Measurements from ENCODE around the gene TBC1D14.
"Not testable (repeated sequence)": the region's sequence is repeated elsewhere in the genome, so short reads cannot be mapped to it uniquely, and the experiment has no call there.

The TBC1D14 gene

DNA sequence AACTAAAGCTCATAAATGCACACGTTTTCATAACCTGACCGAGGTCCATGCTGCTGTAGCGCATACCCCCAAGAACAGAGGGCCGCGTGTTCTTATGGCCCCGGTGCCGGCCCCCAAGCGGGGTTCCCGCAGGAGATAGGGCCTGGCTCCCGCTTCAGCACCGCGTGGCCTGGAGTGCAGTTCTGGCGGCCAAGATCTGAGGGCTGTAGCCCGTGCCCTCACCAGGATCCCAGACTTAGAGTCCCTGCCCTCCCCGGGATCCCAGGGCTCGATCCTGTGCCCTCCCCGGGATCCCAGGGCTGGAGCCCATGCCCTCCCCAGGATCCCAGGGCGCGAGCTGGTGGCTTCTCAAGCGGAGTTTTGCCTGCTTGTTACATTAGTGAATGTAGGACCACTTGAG lies 159.3 kb downstream of the TBC1D14 start:
- DNase-seq = no peak

DNA sequence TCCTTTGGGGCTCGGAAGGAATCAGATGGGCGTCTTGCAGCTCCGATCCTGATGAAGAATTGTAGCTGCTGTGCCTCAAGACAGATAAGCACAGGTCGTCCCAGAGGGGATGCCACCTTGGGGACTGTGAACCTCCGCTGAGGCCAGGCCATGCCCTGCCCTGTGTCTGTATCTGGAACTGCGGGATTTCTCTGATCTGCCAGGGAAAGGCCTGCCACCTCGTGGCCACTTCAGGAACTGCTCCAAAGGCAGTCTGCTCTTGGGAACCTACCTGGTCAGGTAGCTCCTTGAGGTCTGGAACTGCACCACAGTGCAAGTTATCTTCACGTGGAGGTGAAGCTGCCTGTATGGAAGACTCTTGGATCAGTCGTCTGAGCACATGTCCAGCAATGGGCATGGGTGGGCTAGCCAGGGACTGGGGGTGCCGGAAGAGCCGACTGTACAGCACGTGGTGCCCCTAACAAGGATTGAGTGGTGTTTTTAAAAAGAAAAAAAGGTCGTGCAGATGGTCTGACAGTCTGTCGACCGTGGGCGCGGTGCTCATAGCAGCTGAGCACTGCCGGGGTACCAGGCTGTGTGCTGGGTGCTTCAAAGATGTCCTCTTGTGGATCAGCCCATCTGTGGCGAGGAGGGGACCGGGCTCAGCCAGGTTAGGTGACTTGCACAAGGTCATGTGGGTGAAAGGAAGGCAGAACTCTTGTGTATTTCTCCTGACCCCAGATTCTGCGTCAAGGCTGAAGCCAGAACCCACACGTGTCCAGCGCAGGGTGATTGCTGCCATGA lies 161.3 kb downstream of the TBC1D14 start:
- DNase-seq = peak; percentile 72 to 85 (median 80)

DNA sequence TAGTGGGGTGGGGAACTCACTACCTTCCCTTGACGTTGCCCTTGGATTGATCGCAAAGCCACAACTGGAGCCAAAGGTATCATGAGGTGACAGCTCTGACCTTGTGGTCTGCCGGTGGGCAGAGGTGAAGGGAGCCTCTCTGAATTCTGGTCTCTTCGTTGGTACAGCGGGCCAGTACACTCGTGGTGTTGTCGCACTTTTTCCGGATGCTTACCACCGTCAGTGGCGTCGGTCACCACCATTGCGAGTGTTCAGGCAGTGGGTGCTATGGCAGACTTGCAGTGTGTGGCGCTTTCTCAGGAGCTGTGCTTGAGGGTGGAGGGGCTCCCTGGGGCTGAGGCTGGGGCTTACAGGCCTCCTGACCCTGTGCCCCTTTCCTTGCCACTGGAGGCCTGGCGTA lies 163.4 kb downstream of the TBC1D14 start:
- DNase-seq = no peak

DNA sequence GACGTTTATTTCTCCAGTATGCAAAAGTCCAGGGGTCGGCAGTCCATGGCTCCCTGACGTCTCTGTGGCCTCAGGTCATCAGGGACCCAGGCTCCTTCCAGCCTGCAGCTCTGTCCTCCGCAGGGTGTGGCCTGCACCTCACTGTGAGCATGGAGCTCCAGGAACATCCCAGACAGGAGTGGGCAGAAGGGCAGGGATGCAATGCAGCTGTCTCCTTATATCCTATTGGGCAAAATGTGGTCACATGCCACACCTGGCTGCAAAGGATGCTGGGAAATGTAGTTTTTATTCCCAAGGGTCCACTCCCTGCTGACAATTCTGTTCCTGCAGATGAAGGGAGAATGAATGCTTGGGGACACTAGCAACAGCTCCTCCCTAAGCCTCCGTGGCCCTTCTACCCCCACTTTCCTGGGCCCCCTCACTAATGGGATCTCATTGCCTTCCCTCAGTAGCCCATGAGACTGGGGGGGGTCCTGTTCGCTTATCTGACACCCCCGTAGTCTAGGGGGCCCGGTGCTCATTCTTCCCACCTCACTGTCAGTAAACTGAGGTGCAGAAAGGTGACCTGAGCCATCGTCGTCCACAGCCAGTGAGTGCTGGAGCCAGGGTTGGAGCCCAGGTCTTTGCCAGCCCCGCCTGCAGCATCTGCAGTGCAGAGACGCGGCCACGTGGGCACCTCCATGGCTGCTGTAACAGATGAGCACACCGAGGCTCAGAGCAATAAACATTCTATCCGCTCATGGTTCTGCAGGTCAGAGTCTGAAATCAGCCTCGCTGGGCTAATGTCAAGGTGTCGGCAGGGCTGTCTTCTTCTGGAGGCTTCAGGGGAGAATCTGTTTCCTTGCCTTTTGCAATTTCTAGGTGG lies 164.1 kb downstream of the TBC1D14 start:
- no peak for DNase-seq

DNA sequence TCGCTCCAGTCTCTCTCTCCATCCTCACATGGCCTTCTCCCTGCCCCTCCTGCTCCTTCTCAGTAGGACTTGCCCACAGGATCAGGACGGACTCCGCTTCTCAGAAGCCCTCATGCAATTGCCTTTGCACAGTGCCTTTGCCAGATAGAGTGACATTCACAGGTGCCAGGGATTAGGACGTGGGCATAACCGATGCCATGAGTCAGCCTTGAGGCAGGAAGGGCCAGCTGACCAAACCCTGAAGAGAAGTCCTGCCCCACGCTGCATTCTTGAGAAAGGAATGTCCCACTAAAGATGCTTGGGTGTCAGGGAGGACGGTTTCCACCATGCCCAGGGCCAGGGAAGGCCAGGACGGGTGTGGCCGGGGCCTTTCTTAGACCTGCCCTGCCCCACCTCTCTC lies 164.8 kb downstream of the TBC1D14 start:
- no peak for DNase-seq

DNA sequence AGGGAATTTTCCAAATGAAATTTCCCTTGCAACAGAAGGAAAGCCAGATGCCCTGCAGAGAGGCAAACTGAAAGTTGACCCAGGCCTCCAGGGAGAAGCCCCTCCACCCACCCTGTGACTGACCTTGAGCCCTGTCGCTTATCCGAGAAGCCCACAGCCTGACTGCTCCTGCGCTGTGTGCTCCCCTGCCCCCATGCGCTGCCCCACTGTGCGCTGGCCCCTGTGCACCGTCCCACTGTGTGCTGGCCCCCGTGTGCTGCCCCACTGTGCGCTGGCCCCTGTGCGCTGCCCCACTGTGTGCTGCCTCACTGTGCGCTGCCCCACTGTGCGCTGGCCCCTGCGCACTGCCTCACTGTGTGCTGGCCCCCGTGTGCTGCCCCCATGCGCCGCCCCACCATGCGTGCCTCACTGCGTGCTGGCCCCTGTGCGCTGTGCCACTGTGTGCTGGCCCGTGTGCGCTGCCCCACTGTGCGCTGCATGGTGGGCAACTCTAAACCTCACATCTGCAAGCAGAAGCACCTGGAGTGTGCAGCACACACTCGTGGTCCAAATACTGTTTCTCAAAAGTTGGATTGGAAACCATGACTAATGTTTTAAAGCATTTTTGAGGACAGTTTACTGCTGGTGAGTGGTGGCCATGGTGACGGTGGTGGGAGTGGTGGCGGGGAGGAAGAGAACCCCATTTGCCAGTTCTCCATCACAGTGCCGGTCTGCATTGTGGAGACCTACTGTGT lies 166.5 kb downstream of the TBC1D14 start:
- DNase-seq = no peak

DNA sequence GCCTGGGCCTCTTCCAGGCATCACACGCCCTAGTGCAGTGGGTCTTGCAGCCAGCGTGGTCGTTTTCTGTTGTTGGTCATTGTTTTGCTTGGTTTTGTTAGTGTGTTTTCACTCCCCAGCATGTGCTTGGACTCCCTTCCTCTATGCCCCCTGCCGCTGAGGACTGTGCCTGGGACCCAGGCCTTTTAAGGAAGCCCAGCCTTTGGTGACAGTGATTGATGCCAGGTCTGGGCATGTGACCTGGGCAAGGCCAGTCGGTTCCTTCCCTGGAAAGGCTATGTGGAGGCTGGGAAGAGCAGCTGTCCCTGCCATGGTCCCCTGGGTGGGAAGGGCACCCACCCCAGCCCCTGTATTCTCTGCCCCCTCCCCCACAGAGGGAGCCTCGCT lies 167.1 kb downstream of the TBC1D14 start:
- no peak for DNase-seq

DNA sequence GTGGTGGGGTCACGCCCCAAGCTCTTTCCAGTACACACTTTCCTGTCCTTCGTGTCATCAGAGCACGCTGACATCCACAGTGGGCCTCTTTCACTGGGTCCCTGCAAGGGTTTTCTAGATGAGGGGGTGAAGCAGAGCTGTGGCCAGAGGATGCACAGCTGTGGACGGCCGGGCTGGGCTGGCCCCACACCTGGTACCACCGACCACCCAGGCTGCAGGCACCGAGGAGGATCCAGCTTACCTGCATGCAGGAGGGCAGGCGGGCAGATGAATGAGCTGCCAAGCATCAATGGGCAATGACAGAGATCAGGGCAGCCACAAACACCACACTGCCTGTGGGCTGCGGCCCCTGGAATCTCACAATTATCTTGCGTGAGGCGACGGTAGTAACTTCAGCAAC lies 167.7 kb downstream of the TBC1D14 start:
- no peak for DNase-seq

DNA sequence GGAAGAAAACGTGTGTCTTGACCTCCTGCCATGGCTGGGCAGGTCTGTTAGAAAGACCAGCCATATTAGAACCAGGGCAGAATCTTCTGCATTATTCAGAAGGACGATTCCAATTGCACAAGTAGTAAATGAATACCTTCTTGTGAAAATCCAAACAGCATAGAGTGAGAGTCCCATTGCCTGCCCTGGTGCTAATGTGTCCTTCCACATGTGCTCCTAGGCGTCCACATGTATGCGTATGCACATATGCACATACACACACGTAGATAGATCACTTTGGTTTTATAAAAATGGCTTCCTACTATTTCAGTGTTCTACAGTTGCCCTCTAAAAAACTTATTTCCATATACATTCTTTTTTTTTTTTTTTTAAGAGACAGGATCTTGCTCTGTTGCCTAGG lies 168.4 kb downstream of the TBC1D14 start:
- no peak for DNase-seq

DNA sequence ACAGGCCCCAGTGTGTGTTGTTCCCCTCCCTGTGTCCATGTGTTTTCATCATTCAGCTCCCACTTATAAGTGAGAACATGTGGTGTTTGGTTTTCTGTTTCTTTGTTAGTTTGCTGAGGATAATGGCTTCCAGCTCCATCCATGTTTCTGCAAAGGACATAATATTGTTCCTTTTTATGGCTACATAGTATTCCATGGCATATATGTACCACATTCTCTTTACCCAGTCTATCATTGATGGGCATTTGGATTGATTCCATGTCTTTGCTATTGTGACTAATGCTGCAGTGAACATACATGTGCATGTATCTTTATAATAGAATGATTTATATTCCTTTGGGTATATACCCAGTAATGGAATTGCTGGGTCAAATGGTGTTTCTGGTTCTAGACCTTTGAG lies 169.9 kb downstream of the TBC1D14 start:
- not testable (repeated sequence) for DNase-seq

DNA sequence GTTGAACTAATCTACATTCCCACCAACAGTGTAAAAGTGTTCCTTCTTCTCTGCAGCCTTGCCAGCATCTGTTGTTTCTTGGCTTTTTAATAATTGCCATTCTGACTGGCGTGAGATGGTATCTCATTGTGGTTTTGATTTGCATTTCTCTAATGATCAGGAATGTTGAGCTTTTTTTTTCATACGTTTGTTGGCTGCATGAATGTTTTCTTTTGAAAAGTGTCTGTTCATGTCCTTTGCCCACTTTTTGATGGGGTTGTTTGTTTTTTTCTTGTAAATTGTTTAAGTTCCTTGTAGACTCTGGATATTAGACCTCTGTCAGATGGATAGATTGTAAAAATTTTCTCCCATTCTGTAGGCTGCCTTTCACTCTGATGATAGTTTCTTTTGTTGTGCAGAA lies 170.3 kb downstream of the TBC1D14 start:
- DNase-seq = not testable (repeated sequence)
